HG03135 (cell line): ENCODE results near the gene TEX51.

ENCODE experiments used
- ATAC-seq: cut with Tn5 transposase; IDR thresholded peaks from one replicate; pipeline ENCODE4 v1.9.1; 2021; ENCODE audit warnings: mild to moderate bottlenecking, moderate library complexity; ENCODE audit not compliant: unreplicated experiment

Gene TEX51

GRCh38 chr2:126913329-126913728 is 14.6 kb downstream of the TEX51 start:
- ATAC-seq: no peak

GRCh38 chr2:126913881-126914615 is 15.4 kb downstream of the TEX51 start:
- no peak for ATAC-seq

GRCh38 chr2:126914811-126915500 is 16.3 kb downstream of the TEX51 start:
- ATAC-seq: no peak

GRCh38 chr2:126915903-126916302 is 17.2 kb downstream of the TEX51 start:
- ATAC-seq: no peak

- no peak for ATAC-seq
Observed at GRCh38 chr2:126916744-126917143, 18.1 kb downstream of the TEX51 start.

- no peak for ATAC-seq
Observed at GRCh38 chr2:126921066-126921465, 22.4 kb downstream of the TEX51 start.

- no peak for ATAC-seq
Observed at GRCh38 chr2:126930970-126931590, 32.4 kb downstream of the TEX51 start.

GRCh38 chr2:126932529-126932928 is 33.8 kb downstream of the TEX51 start:
- no peak for ATAC-seq

- no peak for ATAC-seq
Observed at GRCh38 chr2:126932966-126933710, 34.4 kb downstream of the TEX51 start.

- no peak for ATAC-seq
Observed at GRCh38 chr2:126933711-126934091, 35.0 kb downstream of the TEX51 start.

GRCh38 chr2:126934809-126935208 is 36.1 kb downstream of the TEX51 start:
- no peak for ATAC-seq

GRCh38 chr2:126935774-126936173 is 37.1 kb downstream of the TEX51 start:
- ATAC-seq: no peak

GRCh38 chr2:126936219-126936723 is 37.6 kb downstream of the TEX51 start:
- ATAC-seq: no peak

- ATAC-seq: no peak
Observed at GRCh38 chr2:126940331-126940730, 41.6 kb downstream of the TEX51 start.

GRCh38 chr2:126942427-126943203 is 43.9 kb downstream of the TEX51 start:
- no peak for ATAC-seq

GRCh38 chr2:126943612-126944348 is 45.1 kb downstream of the TEX51 start:
- no peak for ATAC-seq

GRCh38 chr2:126945118-126945517 is 46.4 kb downstream of the TEX51 start:
- no peak for ATAC-seq

GRCh38 chr2:126946318-126947102 is 47.8 kb downstream of the TEX51 start:
- no peak for ATAC-seq

GRCh38 chr2:126947103-126947429 is 48.4 kb downstream of the TEX51 start:
- ATAC-seq: no peak
